ENCODE results near the gene BBS1. TPM values are rescaled to one million over a fixed set of nuclear protein-coding genes. Genes with fewer than 3 reads are reported as not detected.
"Not testable (repeated sequence)": the region's sequence is repeated elsewhere in the genome, so short reads cannot be mapped to it uniquely, and the experiment has no call there.

Gene BBS1
- polyA plus RNA-seq, 1 donor = 21.4 TPM

GRCh38 chr11:66582565-66583147 lies 72.2 kb downstream of the BBS1 start:
- not testable (repeated sequence) for DNase-seq

Other genes starting within 250 kb of the BBS1 start
- 96.1 TPM for gene RAB1B, start 242.0 kb upstream of the BBS1 start, polyA plus RNA-seq (ENCODE audit: insufficient read length)
- gene CNIH2, start 232.5 kb upstream of the BBS1 start, polyA plus RNA-seq (ENCODE audit: insufficient read length) = 3.2 TPM
- gene YIF1A, start 221.5 kb upstream of the BBS1 start, polyA plus RNA-seq (ENCODE audit: insufficient read length) = 42.6 TPM
- gene TMEM151A, start 218.7 kb upstream of the BBS1 start, polyA plus RNA-seq (ENCODE audit: insufficient read length) = not detected
- gene CD248, start 193.6 kb upstream of the BBS1 start, polyA plus RNA-seq (ENCODE audit: insufficient read length) = 106 TPM
- gene RIN1, start 174.2 kb upstream of the BBS1 start, polyA plus RNA-seq (ENCODE audit: insufficient read length) = 11.5 TPM
- gene BRMS1, start 165.5 kb upstream of the BBS1 start, polyA plus RNA-seq (ENCODE audit: insufficient read length) = 21.8 TPM
- gene B4GAT1, start 163.0 kb upstream of the BBS1 start, polyA plus RNA-seq (ENCODE audit: insufficient read length) = 22.0 TPM
- 40.8 TPM for gene SLC29A2, start 138.9 kb upstream of the BBS1 start, polyA plus RNA-seq (ENCODE audit: insufficient read length)
- gene NPAS4, start 89.6 kb upstream of the BBS1 start, polyA plus RNA-seq (ENCODE audit: insufficient read length) = 0.21 TPM
- gene MRPL11, start 71.8 kb upstream of the BBS1 start, polyA plus RNA-seq (ENCODE audit: insufficient read length) = 45.9 TPM
- gene PELI3, start 43.7 kb upstream of the BBS1 start, polyA plus RNA-seq (ENCODE audit: insufficient read length) = 8.6 TPM
- 25.7 TPM for gene DPP3, start 30.2 kb upstream of the BBS1 start, polyA plus RNA-seq (ENCODE audit: insufficient read length)
- gene ZDHHC24, start 35.4 kb downstream of the BBS1 start, polyA plus RNA-seq (ENCODE audit: insufficient read length) = 4.6 TPM
- gene ACTN3, start 36.3 kb downstream of the BBS1 start, polyA plus RNA-seq (ENCODE audit: insufficient read length) = 141 TPM
- gene CTSF, start 58.0 kb downstream of the BBS1 start, polyA plus RNA-seq (ENCODE audit: insufficient read length) = 27.0 TPM
- gene CCDC87, start 82.4 kb downstream of the BBS1 start, polyA plus RNA-seq (ENCODE audit: insufficient read length) = 0.25 TPM
- 39.3 TPM for gene CCS, start 82.5 kb downstream of the BBS1 start, polyA plus RNA-seq (ENCODE audit: insufficient read length)
- 51.5 TPM for gene RBM14, start 106.0 kb downstream of the BBS1 start, polyA plus RNA-seq (ENCODE audit: insufficient read length)
- 141 TPM for gene RBM4, start 128.1 kb downstream of the BBS1 start, polyA plus RNA-seq (ENCODE audit: insufficient read length)
- 38.0 TPM for gene RBM4B, start 167.3 kb downstream of the BBS1 start, polyA plus RNA-seq (ENCODE audit: insufficient read length)
- gene SPTBN2, start 218.6 kb downstream of the BBS1 start, polyA plus RNA-seq (ENCODE audit: insufficient read length) = 24.3 TPM

Data from hindlimb muscle (tissue), 1 donor.